Measurements from ENCODE around the gene DLGAP4.
"Not testable (repeated sequence)": the region's sequence is repeated elsewhere in the genome, so short reads cannot be mapped to it uniquely, and the experiment has no call there.

Gene DLGAP4

GRCh38 chr20:36544134-36545018 lies 238.2 kb downstream of the DLGAP4 start:
- DNase-seq, result no peak

GRCh38 chr20:36546111-36546736 lies 240.1 kb downstream of the DLGAP4 start:
- DNase-seq, result no peak

DNA sequence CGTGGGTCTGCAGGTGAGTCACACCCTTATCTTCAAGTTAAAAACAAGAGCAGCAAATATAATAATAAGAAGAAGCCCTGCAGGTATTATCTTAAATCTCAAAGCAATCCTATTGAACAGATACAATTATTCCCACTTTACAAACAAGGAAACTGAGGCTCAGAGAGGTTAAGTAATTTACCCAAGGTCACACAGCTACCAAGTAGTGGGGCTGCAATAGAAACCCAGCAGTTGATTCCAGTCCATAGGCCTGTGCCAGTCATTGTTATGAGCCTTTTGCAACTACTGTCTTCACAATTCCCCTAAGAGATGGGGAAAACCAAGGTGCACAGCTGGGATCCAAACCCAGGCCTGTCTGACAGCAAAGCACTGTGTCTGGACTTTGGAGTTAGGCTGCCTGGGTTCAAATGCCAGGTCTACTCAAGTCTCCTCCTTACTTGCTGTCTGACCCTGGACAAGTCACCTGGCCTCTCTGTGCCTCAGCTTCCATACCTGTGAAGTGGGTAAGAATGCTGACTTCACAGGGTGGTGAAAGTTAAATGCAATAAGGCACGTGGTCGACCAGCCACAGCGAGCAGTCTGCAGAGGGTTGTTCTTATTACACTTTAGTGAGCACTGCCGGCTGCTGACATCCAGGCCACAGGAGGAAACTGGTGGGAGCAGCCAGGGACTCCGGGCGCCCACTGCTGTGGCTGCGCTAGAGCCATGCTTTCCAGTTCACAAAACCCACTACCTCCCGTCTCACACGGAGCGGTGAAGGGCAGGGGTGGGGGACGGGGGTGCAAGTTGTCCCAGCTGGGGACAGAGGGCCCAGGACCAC lies 241.3 kb downstream of the DLGAP4 start:
- no peak for DNase-seq

- peak in 1 of 2 experiments; percentile 14 for DNase-seq
These were observed 241.8 kb downstream of the DLGAP4 start for GRCh38 chr20:36548006-36548315.

DNA sequence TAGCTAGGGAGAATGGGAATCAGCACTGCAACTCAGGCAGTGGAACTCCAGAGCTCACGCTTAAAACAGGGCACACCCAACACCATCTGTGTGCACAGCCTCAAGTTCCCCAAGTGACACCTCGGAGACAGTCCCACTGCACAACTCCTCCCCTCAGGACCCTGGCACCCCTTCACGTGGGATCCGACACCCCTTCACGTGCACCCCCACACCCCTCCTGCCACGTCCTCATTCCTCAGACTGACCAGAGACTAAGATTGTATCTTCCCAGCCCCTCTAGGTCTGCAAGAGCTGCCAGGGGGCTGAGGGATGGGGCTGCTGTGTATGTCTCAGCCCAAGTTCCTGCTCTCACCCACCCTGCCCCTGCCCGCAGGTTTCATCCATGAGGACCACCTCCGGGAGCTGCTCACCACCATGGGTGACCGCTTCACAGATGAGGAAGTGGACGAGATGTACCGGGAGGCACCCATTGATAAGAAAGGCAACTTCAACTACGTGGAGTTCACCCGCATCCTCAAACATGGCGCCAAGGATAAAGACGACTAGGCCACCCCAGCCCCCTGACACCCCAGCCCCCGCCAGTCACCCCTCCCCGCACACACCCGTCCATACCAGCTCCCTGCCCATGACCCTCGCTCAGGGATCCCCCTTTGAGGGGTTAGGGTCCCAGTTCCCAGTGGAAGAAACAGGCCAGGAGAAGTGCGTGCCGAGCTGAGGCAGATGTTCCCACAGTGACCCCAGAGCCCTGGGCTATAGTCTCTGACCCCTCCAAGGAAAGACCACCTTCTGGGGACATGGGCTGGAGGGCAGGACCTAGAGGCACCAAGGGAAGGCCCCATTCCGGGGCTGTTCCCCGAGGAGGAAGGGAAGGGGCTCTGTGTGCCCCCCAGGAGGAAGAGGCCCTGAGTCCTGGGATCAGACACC lies 242.8 kb downstream of the DLGAP4 start:
- no peak for DNase-seq

DNA sequence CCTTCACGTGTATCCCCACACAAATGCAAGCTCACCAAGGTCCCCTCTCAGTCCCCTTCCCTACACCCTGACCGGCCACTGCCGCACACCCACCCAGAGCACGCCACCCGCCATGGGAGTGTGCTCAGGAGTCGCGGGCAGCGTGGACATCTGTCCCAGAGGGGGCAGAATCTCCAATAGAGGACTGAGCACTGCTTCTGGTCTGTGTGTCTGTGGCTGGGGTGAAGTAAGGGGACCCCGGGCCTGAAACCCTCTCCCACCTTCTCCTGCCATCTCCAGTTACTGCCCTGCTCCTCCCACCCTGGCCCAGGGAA lies 243.4 kb downstream of the DLGAP4 start:
- no peak for DNase-seq

DNA sequence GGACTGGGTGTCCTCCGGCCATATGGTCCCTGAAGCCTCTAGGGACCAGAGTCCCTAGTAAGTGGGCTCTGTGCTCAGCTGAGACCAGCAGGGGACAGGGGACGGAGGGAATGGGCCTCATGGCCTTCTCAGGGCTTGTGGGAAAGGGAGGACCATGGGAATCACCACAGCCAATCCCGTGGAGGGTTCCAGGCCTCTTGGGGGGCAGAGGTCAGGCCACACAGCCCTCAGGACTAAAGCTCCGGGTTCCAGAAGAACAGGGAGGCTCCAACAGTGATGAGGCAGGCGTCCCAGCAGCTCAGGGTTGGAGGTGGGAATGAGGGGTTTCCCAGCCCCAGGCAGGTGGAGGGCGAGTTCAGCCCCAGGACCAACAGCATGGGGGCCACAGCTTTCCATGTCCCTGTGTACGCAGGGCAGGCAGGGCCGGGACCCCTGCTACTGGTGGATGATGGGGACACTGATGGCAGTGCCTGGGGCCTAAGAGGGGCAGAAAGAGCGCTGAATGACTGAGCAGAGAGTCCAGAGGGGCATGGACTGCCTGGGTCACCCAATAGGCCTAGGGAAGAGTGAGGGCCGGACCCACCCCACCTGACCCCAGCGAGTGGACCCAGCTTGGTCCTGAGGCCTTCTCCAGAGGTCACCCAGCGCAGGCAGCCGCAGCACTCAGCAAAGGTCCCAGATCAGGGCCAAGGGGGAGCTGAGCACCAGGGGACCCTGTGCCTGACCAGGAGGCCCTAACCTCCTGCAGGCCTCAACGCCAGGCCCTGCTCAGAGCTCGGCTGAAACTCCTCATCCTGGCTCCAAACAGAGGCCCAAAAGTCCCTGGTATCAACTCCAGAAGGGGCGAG lies 244.0 kb downstream of the DLGAP4 start:
- DNase-seq, result no peak

DNA sequence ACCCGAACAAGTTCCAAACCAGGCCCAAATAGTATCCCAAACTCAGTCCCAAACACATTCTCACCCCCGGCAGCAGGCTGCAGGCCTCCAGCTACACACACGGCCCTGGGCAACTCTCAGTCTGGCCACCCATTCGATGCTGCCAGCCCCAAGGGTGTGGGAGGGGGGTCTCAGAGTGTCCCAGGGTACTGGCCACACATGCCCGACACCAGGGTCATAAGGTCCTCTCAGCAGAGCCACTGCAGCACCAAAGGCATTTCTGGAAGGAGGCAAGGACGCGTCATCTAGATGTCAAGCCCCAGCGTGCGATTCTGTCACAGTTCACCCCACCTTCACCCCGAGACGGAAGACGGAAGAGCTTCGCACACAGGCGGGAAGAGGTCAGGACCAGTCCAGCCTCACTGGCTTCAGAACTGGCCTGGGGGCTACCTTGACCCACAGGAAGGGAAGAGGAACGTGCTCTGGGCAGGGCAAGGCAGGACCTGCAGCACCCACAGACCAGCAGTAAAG lies 244.7 kb downstream of the DLGAP4 start:
- no peak for DNase-seq

DNA sequence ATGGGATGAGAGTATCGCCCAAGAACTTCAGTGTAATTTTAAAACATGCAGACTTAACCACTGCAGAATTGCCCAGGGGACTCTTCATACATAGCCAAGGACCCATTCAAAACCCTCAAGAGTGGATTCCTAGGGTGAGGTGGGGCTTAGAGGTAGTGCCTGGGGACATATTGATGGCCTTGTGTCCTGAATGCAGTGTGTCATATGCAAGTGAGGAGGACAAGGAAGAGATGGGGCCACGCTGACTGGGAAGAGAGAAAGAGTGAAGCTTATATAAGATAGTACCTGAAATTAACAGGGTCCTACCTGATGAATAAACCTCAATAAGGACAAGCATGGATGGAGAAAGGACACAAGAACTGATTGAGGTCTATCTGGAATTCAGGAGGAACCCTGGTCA lies 249.1 kb downstream of the DLGAP4 start:
- DNase-seq, result no peak

- DNase-seq, result no peak
These were observed 256.6 kb downstream of the DLGAP4 start for GRCh38 chr20:36562724-36563123.

GRCh38 chr20:36563374-36563773 lies 257.2 kb downstream of the DLGAP4 start:
- DNase-seq, result no peak

GRCh38 chr20:36564078-36564725 lies 258.1 kb downstream of the DLGAP4 start:
- not testable (repeated sequence) for DNase-seq

GRCh38 chr20:36564726-36565121 lies 258.6 kb downstream of the DLGAP4 start:
- DNase-seq, result not testable (repeated sequence)

DNA sequence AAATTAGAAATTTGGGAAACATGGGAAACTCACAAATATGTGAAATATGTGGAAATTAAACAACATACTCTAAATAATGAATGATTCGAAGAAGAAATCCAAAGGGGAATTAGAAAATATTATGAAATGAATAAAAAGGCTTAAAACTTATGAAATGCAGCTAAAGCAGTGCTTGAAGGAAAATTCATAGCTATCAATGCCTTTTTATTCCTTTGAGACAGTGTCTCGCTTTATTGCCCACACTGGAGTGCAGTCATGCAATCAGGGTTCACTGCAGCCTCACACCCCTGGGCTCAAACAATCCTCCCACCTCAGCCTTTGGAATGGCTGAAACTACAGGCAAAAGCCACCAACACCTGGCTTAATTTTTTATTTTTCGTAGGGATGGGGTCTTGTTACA lies 259.4 kb downstream of the DLGAP4 start:
- no peak for DNase-seq

DNA sequence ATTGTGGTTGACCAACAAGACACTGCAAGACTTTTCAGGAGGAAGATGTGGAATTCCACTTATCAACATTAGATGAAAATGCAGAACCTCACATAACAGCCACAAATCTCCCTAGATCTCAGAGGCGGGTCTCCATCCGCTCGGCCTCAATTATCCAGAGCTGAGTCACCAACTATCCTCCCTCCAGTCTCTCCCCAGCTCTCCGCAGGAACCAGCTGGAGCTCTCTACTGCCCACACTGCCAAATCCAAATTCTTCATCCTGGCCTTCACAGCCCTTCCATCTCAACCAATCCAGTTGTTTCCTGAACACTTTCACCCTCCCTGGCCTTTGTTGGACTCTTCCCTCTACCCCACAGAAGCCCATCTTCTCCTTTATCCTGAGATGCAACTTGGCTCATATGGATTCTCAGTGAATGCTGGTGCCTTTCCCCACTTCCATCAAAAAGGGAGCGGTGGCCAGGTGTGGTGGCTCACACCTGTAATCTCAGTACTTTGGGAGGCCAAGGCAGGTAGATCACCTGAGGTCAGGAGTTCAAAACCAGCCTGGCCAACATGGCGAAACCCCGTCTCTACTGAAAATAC lies 263.8 kb downstream of the DLGAP4 start:
- no peak for DNase-seq

GRCh38 chr20:36571564-36572504 lies 265.7 kb downstream of the DLGAP4 start:
- no peak for DNase-seq

- DNase-seq, result no peak
These were observed 266.6 kb downstream of the DLGAP4 start for GRCh38 chr20:36572701-36573102.

- DNase-seq, result peak; percentile 61 to 69
These were observed 267.1 kb downstream of the DLGAP4 start, which contains the start of gene TGIF2 for GRCh38 chr20:36573103-36573797. Gene TGIF2, plus strand, starts transcription at chr20:36573597. Its CDS starts 5,178 bp downstream, at chr20:36578775.
